Activated CD4-positive, alpha-beta memory T cell treated with anti-CD3 and anti-CD28 coated beads for 36 hours (primary cell): ENCODE measurements around the gene CASP3. TPM values are rescaled to one million over a fixed set of nuclear protein-coding genes. Genes with fewer than 3 reads are reported as not detected.

Experiments used
- CTCF ChIA-PET: fragments of 350-600 bp; sonication (Branson Sonifier 250); formaldehyde crosslinking; loops from one replicate; lab custom pipeline; 2021; ENCODE audit warnings: antibody characterized with exemption, inconsistent platforms; lab: Charles Lee
- POLR2A ChIA-PET: fragments of 350-600 bp; sonication (Branson Sonifier 250); formaldehyde crosslinking; loops from one replicate; lab custom pipeline; 2021; ENCODE audit warnings: antibody characterized with exemption; lab: Charles Lee
- DNase-seq: peaks from one replicate; pipeline ENCODE4 v3.0.0-alpha.2; 2020
- H3K27ac Mint-ChIP-seq: one replicate; pipeline ENCODE4 v1.8.0; 2021; ENCODE audit warnings: mixed read lengths
- H3K27me3 Mint-ChIP-seq: one replicate; pipeline ENCODE4 v1.8.0; 2021; ENCODE audit warnings: mixed read lengths
- H3K36me3 Mint-ChIP-seq: one replicate; pipeline ENCODE4 v1.8.0; 2021; ENCODE audit warnings: mixed read lengths
- H3K4me1 Mint-ChIP-seq: one replicate; pipeline ENCODE4 v1.8.0; 2021; ENCODE audit warnings: low read depth, mixed read lengths
- H3K4me3 Mint-ChIP-seq: one replicate; pipeline ENCODE4 v1.8.0; 2021; ENCODE audit warnings: mild to moderate bottlenecking, mixed read lengths
- H3K9me3 Mint-ChIP-seq: one replicate; pipeline ENCODE4 v1.8.0; 2021; ENCODE audit warnings: mixed read lengths
- intact Hi-C: fragments of 100-400 bp; cut with micrococcal nuclease; formaldehyde crosslinking; loops from one replicate; pipeline ENCODE4 v1.15.1; 2023
- total RNA-seq, 2 experiments: library from RNA; stranded (reverse); gene quantifications; one replicate each; pipeline ENCODE4 v1.2.3, GENCODE V29; 2021

CASP3 gene
- total RNA-seq, 2 experiments from 2014 or later, result 54.0 to 54.4 TPM

DNA sequence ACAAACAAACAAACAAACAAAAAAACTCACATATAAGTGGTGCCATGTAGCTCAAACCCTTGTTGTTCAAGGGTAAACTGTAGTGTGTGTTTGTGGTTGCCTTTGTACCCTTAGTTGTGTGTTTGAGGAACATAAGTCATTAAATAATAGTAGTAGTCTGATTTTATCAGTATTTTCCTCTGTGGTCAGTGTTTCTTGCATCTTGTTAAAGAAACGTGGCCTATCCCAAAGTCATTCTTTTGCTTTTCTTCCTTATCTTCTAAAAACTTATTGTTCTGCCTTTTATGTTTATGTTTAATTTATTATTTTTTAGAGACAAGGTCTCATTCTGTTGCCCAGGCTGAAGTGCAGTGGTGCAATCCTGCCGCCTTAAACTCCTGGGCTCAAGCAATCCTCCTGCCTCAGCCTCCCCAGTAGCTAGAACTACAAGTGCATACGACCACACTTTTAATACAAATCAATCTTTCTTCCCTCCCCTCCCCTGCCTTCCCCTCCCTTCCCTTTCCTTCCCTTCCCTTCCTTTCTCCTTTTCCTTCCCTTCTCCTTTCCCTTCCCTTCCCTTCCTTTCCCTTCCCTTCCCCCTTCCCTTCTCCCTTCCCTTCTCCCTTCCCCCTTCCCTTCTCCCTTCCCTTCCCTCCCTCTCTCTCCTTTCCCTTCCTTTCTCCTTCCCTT is 26.7 kb upstream of the CASP3 start:
- no peak for DNase-seq
- H3K27me3 Mint-ChIP-seq, result no peaks in the 10 kb centered on the region
- H3K4me1 Mint-ChIP-seq, result no peaks in the 10 kb centered on the region
- ChIA-PET CTCF (no interaction called here), POLR2A (no interaction called here)
- no peaks in the 10 kb centered on the region for H3K9me3 Mint-ChIP-seq
- no peak overlapping the region for H3K27ac Mint-ChIP-seq
- peaks cover 22% of the 10 kb centered on the region for H3K36me3 Mint-ChIP-seq
- H3K4me3 Mint-ChIP-seq, result no peak overlapping the region
- intact Hi-C loops, result no loop called here

GRCh38 chr4:184675018-184675417 is 25.8 kb upstream of the CASP3 start:
- Mint-ChIP-seq H3K9me3 (no peaks in the 10 kb centered on the region), H3K36me3 (peaks cover 23% of the 10 kb centered on the region), H3K27me3 (no peaks in the 10 kb centered on the region), H3K27ac (no peak overlapping the region), H3K4me1 (peaks cover under 1% of the 10 kb centered on the region), H3K4me3 (no peak overlapping the region)
- ChIA-PET POLR2A (no interaction called here), CTCF (no interaction called here)
- DNase-seq, result no peak
- intact Hi-C loops, result no loop called here

DNA sequence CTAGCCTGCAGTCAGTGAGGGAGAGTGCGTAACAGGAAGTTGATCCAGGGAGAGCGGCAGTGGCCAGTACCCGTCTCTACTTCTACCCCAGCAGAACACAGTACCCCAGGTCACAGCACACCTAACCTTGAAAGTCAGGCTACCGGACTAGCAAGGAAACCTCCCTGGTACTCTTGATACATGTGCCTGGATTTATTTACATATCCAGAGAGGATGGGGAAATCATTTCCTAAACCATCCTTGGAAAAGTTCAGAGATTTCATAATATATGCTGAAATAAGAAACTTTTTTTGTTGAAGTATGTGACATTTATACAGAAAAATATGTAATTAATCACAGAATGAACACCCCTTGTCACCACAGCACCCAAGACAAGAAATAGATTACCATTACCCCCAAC is 24.8 kb upstream of the CASP3 start:
- CTCF ChIA-PET, result no interaction called here
- intact Hi-C loops, result no loop called here
- H3K4me1 Mint-ChIP-seq, result peaks cover 10% of the 10 kb centered on the region

DNA sequence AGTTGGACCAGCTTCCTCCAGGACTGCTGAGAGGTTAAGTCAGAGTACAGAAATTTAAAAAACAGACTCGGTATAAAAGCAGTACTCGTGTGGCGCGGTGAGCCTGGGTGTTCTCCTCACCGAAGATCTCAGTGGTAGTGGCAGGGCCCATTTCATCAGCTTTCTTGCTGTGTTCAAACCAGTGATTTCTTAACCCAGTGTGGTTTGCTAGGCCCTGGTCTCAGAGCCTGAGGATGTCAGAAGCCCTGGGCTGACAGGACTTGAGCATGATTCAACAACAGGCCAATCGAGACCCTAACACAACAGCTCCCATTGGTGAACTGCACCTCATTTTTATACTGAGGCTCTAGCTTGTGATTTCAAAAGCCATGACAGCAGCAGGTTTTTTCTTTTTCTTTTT is 23.5 kb upstream of the CASP3 start:
- ChIA-PET CTCF (no interaction called here), POLR2A (no interaction called here)
- Mint-ChIP-seq H3K27me3 (no peaks in the 10 kb centered on the region), H3K4me3 (no peak overlapping the region), H3K4me1 (peaks cover 22% of the 10 kb centered on the region), H3K27ac (no peak overlapping the region), H3K9me3 (no peaks in the 10 kb centered on the region), H3K36me3 (peaks cover 38% of the 10 kb centered on the region)
- intact Hi-C loops, result no loop called here
- DNase-seq, result no peak

More for the DNA sequence above, 24.8 kb upstream of the CASP3 start:
- Mint-ChIP-seq H3K9me3 (no peaks in the 10 kb centered on the region), H3K36me3 (peaks cover 27% of the 10 kb centered on the region), H3K27ac (no peak overlapping the region), H3K27me3 (no peaks in the 10 kb centered on the region), H3K4me3 (no peak overlapping the region)
- no peak for DNase-seq
- POLR2A ChIA-PET, result no interaction called here

DNA sequence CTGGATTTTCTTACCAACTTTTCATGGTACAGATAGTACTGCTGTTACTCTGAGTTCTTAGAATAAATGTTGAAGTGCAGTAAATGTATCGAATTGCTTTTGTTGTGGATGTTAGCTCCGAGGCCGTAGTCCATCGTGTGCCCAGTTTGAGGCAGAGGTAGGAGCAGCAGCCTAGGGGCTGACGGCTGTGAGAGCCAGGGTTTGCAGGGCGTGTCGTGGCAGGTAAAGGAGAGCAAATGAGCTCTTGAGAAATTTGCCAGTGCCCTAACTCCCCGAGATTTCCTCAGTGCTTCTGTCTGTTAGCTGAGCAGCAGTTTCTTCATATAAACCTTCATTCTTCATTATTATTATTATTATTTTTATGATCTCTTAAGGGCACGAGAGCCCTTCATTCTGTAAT is 21.9 kb upstream of the CASP3 start:
- Mint-ChIP-seq H3K9me3 (no peaks in the 10 kb centered on the region), H3K4me3 (no peak overlapping the region), H3K4me1 (peaks cover 23% of the 10 kb centered on the region), H3K27ac (no peak overlapping the region), H3K27me3 (no peaks in the 10 kb centered on the region), H3K36me3 (peaks cover 39% of the 10 kb centered on the region)
- no peak for DNase-seq
- CTCF ChIA-PET, result no interaction called here
- POLR2A ChIA-PET, result no interaction called here
- intact Hi-C loops, result no loop called here

DNA sequence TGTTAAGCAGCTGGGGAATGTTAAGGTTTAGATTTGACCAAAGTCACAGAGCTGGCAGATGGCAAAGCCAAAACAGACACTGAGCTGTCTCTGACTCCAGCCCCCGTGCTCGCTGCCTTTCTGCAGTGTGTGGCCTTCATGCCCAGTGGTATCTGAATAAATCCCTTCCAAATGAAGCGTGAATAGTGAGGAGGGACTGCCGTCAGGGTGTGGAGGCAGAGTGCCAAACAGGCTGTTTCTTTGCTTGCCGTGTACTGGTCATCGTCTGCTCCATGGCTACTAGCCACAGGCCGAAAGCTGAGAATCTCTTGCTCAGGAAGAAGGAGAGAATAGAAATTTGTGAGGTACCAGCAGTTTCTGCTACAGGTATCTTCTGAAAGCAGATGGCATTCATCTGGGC is 20.0 kb upstream of the CASP3 start:
- no peaks in the 10 kb centered on the region for H3K27me3 Mint-ChIP-seq
- no peaks in the 10 kb centered on the region for H3K9me3 Mint-ChIP-seq
- intact Hi-C loops, result loop anchor here (5.0 kb wide), 1 partner anchor 38 kb away; no protein-coding TSS in a partner anchor
- ChIA-PET CTCF (no interaction called here), POLR2A (no interaction called here)
- DNase-seq, result no peak
- H3K27ac Mint-ChIP-seq, result no peak overlapping the region
- peaks cover 23% of the 10 kb centered on the region for H3K4me1 Mint-ChIP-seq
- H3K36me3 Mint-ChIP-seq, result peaks cover 38% of the 10 kb centered on the region
- H3K4me3 Mint-ChIP-seq, result no peak overlapping the region

- H3K27ac Mint-ChIP-seq, result peak overlapping the region; percentile 61
- intact Hi-C loops, result loop anchor here (5.0 kb wide), 1 partner anchor 39 kb away; no protein-coding TSS in a partner anchor
- H3K27me3 Mint-ChIP-seq, result no peaks in the 10 kb centered on the region
- no peak overlapping the region for H3K4me3 Mint-ChIP-seq
- DNase-seq, result peak; percentile 15
- peaks cover 23% of the 10 kb centered on the region for H3K4me1 Mint-ChIP-seq
- H3K9me3 Mint-ChIP-seq, result no peaks in the 10 kb centered on the region
- ChIA-PET POLR2A (interaction anchor here (0.5 kb wide), 1 partner anchor 370 kb away, joined by 3 read pairs; no protein-coding TSS in a partner anchor), CTCF (interaction anchor here (1.1 kb wide), 1 partner anchor 19 kb away, joined by 4 read pairs; the partner anchor contains the start of genes CASP3 and PRIMPOL)
- peaks cover 33% of the 10 kb centered on the region for H3K36me3 Mint-ChIP-seq
Observed at GRCh38 chr4:184668511-184669114, 19.4 kb upstream of the CASP3 start.

DNA sequence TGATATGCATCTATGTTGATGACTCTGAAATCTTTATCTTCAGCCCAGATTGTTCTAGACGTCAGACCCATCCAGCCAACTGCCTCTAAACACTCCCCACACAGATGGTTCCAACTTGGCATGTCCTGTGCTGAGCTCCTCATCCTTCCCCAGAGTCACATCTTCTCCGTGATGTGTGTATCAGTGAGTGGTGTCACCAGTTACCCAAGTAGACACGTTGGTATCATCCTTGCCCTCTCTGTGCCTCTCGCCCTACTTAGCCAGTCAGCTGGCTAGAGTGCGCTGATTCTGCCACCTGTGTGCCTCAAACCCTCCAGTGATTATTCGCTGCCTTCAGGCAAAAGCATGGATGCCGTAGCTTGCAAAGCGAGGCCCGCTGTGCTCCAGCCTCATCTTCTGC is 18.8 kb upstream of the CASP3 start:
- Mint-ChIP-seq H3K4me3 (no peak overlapping the region), H3K27me3 (no peaks in the 10 kb centered on the region), H3K36me3 (peaks cover 33% of the 10 kb centered on the region), H3K27ac (peak overlapping the region; percentile 61), H3K9me3 (no peaks in the 10 kb centered on the region), H3K4me1 (peaks cover 23% of the 10 kb centered on the region)
- intact Hi-C loops, result loop anchor here (5.0 kb wide), 1 partner anchor 39 kb away; no protein-coding TSS in a partner anchor
- CTCF ChIA-PET, result interaction anchor here (1.1 kb wide), 1 partner anchor 19 kb away, joined by 4 read pairs; the partner anchor contains the start of genes CASP3 and PRIMPOL
- no peak for DNase-seq
- POLR2A ChIA-PET, result interaction anchor here (0.5 kb wide), 1 partner anchor 370 kb away, joined by 3 read pairs; no protein-coding TSS in a partner anchor

- no peak overlapping the region for H3K27ac Mint-ChIP-seq
- H3K4me1 Mint-ChIP-seq, result peaks cover 23% of the 10 kb centered on the region
- peaks cover 22% of the 10 kb centered on the region for H3K36me3 Mint-ChIP-seq
- H3K4me3 Mint-ChIP-seq, result no peak overlapping the region
- POLR2A ChIA-PET, result no interaction called here
- no peaks in the 10 kb centered on the region for H3K9me3 Mint-ChIP-seq
- DNase-seq, result no peak
- CTCF ChIA-PET, result no interaction called here
- H3K27me3 Mint-ChIP-seq, result no peaks in the 10 kb centered on the region
- intact Hi-C loops, result loop anchor here (5.0 kb wide), 1 partner anchor 41 kb away; no protein-coding TSS in a partner anchor
Observed at GRCh38 chr4:184666670-184667069, 17.4 kb upstream of the CASP3 start.

DNA sequence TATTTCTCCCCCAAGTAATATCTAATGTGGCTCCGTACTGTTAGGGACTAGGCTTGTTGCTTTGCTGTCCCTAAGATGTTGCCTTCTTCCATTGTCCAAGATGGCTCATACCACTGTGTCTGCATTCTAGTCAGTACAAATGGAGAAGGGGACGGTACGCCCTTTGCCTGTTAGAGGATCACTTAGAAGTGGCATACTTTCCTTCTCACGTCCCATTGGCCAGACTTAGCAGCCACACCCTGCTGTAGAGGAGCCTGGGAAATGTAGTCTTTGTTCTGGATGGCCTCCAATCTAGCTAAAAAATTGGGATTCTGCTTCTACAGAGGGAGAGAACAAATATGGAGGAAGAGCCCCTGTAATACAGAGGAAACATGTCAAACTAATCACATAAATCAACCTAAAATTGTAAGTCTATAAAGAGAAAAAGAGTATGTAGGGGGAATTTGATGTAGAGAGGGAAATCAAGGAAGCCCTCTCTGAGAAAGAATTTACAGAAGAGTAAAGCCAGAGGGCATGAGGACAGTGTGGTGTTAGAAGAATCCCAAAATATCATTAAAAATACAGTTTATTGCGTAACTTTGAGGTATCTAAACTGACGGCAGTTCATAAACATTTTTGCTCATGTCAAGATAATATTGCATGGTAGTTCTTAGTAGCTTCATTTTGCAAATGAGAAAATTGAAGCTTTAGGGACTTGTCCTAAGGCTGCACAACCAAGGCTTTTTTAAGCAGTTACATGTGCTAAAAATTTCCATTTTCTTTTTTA is 15.4 kb upstream of the CASP3 start:
- Mint-ChIP-seq H3K4me1 (peaks cover 19% of the 10 kb centered on the region), H3K9me3 (no peaks in the 10 kb centered on the region), H3K27me3 (no peaks in the 10 kb centered on the region), H3K27ac (no peak overlapping the region), H3K36me3 (peaks cover 24% of the 10 kb centered on the region), H3K4me3 (no peak overlapping the region)
- intact Hi-C loops, result loop anchor here (5.0 kb wide), 1 partner anchor 43 kb away; no protein-coding TSS in a partner anchor
- CTCF ChIA-PET, result interaction anchor here (0.7 kb wide), 1 partner anchor 15 kb away, joined by 3 read pairs; the partner anchor contains the start of genes CASP3 and PRIMPOL
- POLR2A ChIA-PET, result no interaction called here
- DNase-seq, result no peak

DNA sequence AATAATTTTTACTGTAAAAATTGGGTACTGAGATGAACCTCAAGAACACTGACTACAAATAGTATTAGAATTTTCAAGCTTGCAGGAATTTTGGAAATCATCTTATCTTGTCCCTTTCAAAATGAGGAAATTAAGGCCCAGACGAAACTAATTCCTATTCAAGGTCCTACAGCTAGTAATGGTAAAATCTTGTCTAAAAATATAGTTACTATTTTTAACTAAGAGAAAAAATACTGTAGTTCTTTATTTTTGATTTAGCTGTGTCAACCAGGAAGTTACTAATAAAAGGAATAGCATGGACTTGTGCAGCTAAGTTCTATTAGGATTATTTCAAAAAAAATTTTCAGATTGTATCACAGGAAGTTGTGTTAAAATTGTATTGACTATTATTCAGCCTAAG is 13.0 kb upstream of the CASP3 start:
- Mint-ChIP-seq H3K27me3 (no peaks in the 10 kb centered on the region), H3K4me3 (no peak overlapping the region), H3K36me3 (peaks cover 12% of the 10 kb centered on the region), H3K4me1 (no peaks in the 10 kb centered on the region), H3K27ac (no peak overlapping the region), H3K9me3 (no peaks in the 10 kb centered on the region)
- POLR2A ChIA-PET, result no interaction called here
- no peak for DNase-seq
- CTCF ChIA-PET, result interaction anchor here (0.7 kb wide), 1 partner anchor 60 kb away, joined by 3 read pairs; no protein-coding TSS in a partner anchor
- intact Hi-C loops, result no loop called here

GRCh38 chr4:184660978-184661377 is 11.7 kb upstream of the CASP3 start:
- CTCF ChIA-PET, result no interaction called here
- H3K27me3 Mint-ChIP-seq, result no peaks in the 10 kb centered on the region
- POLR2A ChIA-PET, result no interaction called here
- no peak for DNase-seq
- H3K4me3 Mint-ChIP-seq, result no peak overlapping the region
- no peaks in the 10 kb centered on the region for H3K9me3 Mint-ChIP-seq
- no peak overlapping the region for H3K27ac Mint-ChIP-seq
- H3K4me1 Mint-ChIP-seq, result no peaks in the 10 kb centered on the region
- H3K36me3 Mint-ChIP-seq, result peaks cover 14% of the 10 kb centered on the region
- intact Hi-C loops, result no loop called here
